GM06990 (cell line): ENCODE data around the gene YJEFN3.
A peak's percentile ranks its signal among the peaks of the same experiment; 100 is the strongest.

Experiments
- DNase-seq: peaks from one replicate; pipeline ENCODE4 v3.0.0-alpha.2; 2011; ENCODE audit not compliant: insufficient read length; ENCODE audit errors: extremely low read depth
- H3K27me3 ChIP-seq: replicated peaks from 2 replicates; pipeline ENCODE4 v1.6.0; 2011; ENCODE audit warnings: low read length; ENCODE audit not compliant: control insufficient read depth, insufficient read depth
- H3K36me3 ChIP-seq: 2 replicates; pipeline ENCODE4 v1.5.1; 2011; ENCODE audit warnings: low read length; ENCODE audit not compliant: control insufficient read depth, insufficient read depth
- H3K4me3 ChIP-seq: replicated peaks from 2 replicates; pipeline ENCODE4 v1.5.1; 2011; ENCODE audit warnings: low read depth, mild to moderate bottlenecking, control low read depth, low read length
- TF ChIP-seq, protein P1 (sequence below): IDR thresholded peaks from 2 replicates; pipeline ENCODE4 v1.5.1; 2011; ENCODE audit warnings: low read length, control low read depth, mild to moderate bottlenecking, inconsistent platforms; ENCODE audit not compliant: insufficient read depth, poor library complexity, severe bottlenecking

Gene YJEFN3

DNA sequence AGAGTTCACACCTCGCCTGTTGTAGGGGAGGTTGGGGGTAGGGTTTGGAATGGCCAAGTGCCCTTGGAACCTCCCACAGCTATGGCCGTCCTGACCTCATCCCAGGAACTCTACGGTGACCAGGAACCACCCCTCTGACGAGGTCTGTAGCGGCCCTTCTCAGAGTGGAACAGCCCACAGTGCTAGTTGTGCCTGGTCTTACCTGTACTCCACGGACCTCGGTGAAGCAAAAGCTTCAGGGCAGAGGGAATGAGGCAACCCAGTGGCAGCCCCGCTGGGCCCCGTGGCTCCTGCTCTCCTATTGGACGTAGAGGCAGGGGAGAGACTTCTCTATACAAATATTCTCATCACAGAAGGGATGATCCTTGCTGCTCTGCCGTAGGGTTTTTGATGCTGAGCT is 20.5 kb upstream of the YJEFN3 start:
- TF ChIP-seq, protein P1, sequence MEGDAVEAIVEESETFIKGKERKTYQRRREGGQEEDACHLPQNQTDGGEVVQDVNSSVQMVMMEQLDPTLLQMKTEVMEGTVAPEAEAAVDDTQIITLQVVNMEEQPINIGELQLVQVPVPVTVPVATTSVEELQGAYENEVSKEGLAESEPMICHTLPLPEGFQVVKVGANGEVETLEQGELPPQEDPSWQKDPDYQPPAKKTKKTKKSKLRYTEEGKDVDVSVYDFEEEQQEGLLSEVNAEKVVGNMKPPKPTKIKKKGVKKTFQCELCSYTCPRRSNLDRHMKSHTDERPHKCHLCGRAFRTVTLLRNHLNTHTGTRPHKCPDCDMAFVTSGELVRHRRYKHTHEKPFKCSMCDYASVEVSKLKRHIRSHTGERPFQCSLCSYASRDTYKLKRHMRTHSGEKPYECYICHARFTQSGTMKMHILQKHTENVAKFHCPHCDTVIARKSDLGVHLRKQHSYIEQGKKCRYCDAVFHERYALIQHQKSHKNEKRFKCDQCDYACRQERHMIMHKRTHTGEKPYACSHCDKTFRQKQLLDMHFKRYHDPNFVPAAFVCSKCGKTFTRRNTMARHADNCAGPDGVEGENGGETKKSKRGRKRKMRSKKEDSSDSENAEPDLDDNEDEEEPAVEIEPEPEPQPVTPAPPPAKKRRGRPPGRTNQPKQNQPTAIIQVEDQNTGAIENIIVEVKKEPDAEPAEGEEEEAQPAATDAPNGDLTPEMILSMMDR, result no peak
- peaks cover 23% of the 10 kb centered on the region for H3K36me3 ChIP-seq

DNA sequence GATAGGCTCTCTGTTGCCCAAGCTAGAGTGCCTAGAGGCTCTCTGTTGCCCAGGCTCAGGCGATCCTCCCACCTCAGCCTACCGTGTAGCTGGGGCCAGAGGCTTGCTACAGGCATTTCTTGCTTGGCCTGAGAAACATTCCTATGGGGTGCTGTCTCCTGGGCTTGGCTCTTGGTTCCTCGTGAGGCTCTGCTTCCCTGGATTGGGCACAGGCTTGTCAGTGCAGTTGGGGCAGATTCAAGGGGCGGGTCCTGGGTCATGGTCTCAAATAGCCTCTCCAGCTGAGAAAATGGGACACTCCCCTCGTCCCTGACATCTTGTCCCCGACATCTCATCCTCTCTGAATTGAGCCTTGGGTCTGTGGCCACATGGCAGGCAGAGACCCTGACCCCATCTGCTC is 18.3 kb upstream of the YJEFN3 start:
- H3K36me3 ChIP-seq, result peaks cover 10% of the 10 kb centered on the region
- no peaks in the 10 kb centered on the region for H3K27me3 ChIP-seq
- no peak overlapping the region for H3K4me3 ChIP-seq
- TF ChIP-seq, protein P1, result no peak
- peak; percentile 18 for DNase-seq

More for the DNA sequence above, 20.5 kb upstream of the YJEFN3 start:
- DNase-seq, result no peak
- H3K27me3 ChIP-seq, result no peaks in the 10 kb centered on the region
- H3K4me3 ChIP-seq, result no peak overlapping the region

DNA sequence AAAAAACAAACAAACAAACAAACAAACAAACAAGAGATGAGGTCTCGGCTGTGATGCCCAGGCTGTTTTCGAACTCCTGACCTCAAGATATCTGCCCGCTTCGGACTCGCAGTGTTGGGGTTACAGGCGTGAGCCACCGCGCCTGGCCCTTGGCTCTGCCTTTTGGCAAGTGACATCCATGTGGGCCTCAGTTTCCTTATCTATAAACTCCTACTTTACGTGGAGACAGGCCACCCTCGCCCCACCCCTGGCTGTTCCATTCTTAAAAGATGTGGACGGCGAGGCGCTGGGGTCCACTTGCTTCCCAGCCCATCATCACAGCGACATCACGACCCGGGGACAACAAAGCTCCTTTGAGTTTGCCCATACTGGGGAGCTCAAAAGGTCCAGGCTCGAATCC is 15.0 kb upstream of the YJEFN3 start:
- no peaks in the 10 kb centered on the region for H3K36me3 ChIP-seq
- TF ChIP-seq, protein P1, result no peak
- no peak for DNase-seq
- H3K4me3 ChIP-seq, result no peak overlapping the region
- no peaks in the 10 kb centered on the region for H3K27me3 ChIP-seq

DNA sequence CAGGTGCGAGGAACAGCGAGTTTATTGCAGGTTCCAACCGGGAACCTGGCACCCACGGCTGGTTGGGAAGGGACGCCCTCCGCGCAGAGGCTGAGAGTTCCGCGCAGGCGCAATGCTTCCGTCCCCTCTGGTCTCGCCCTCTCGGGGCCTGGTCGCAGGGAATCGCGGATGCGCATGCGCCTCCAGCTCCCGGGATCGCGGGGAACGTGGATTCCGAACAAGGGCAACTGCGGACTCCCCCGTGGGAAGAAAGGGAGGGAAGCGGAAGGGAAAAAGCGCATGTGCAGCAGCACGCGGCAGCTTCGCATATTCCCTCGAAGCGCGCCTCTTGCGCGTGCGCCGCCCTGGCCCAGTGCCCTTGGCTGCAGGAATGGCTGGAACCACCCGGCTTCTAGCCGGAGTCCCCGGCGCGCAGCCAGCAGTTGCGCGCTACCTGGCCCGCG is 14.5 kb upstream of the YJEFN3 start:
- H3K36me3 ChIP-seq, result peaks cover 3% of the 10 kb centered on the region
- H3K27me3 ChIP-seq, result no peaks in the 10 kb centered on the region
- H3K4me3 ChIP-seq, result no peak overlapping the region
- TF ChIP-seq, protein P1, result no peak
- no peak for DNase-seq

DNA sequence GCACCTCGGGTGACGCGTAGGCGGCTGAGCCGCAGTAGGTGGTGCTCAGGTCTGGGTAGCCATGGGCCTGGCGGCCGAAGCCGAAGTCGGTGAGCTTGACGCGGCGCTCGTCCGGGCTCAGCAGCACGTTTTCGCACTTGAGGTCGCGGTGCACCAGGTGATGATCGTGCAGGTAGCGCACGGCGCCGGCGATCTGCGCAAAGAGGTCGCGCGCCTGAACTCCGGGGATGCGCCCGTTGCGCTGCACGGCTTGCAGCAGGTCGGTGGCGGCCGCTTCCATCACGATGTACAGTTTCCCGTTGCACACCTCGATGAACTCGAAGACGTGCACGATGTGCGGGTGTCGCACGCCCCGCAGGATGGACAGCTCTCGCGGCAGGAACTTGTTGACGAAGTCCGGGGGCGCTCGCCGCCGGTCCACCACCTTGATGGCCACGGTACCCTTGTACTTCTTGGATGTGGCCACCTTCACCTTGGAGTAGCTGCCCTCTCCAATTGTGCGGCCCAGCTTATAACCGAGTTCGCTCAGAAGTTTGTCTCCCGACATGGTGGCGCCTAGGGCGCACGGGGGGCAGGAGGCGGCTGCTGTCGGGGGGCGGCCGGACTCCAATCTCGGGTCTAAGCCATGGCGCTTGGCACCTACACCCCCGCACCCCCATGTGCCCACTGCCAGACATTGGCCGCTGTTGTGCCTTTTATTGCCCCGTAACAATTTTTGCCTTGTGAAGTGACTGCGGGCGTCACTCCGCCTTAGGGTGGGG is 13.7 kb upstream of the YJEFN3 start, which contains the start of gene TSSK6:
Gene TSSK6 (minus strand): TSS at position 668 of the 761 bp plus-strand sequence. CDS start 121 bp downstream, at position 547.
- TF ChIP-seq, protein P1, result no peak
- DNase-seq, result no peak
- Histone ChIP-seq H3K4me3 (peak within 1 kb of the TSS; percentile 92), H3K36me3 (peaks cover 7% of the 10 kb centered on the region), H3K27me3 (no peaks in the 10 kb centered on the region)
